Subcutaneous abdominal adipose tissue (tissue), 5 donors: ENCODE measurements around the gene NFIB.

ENCODE experiments used
- H3K27ac ChIP-seq: one replicate; pipeline ENCODE4 v1.7.0; 2013; ENCODE audit warnings: low read depth, mild to moderate bottlenecking, inconsistent platforms, low read length, moderate library complexity
- H3K27me3 ChIP-seq, 5 donors: one replicate each; pipeline ENCODE4 v1.7.0; 2013; ENCODE audit warnings: low read length in 5 of 5, inconsistent platforms in 1 of 5; ENCODE audit not compliant: control insufficient read depth in 5 of 5, insufficient read depth in 4 of 5
- H3K36me3 ChIP-seq, 5 donors: one replicate each; pipeline ENCODE4 v1.7.0; 2013; ENCODE audit warnings: low read length in 5 of 5; ENCODE audit not compliant: control insufficient read depth in 5 of 5, insufficient read depth in 5 of 5
- H3K4me1 ChIP-seq, 5 donors: one replicate each; pipeline ENCODE4 v1.7.0; 2013; ENCODE audit warnings: low read length in 5 of 5, mild to moderate bottlenecking in 3 of 5, moderate library complexity in 1 of 5; ENCODE audit not compliant: control insufficient read depth in 5 of 5, insufficient read depth in 5 of 5
- H3K4me3 ChIP-seq, 5 donors: one replicate each; pipeline ENCODE4 v1.7.0; 2013; ENCODE audit warnings: low read length in 5 of 5, low read depth in 1 of 5
- H3K9ac ChIP-seq, 5 donors: one replicate each; pipeline ENCODE4 v1.7.0; 2013; ENCODE audit warnings: low read length in 5 of 5, mild to moderate bottlenecking in 4 of 5, moderate library complexity in 3 of 5
- H3K9me3 ChIP-seq, 5 donors: one replicate each; pipeline ENCODE4 v1.7.0; 2013; ENCODE audit warnings: low read length in 5 of 5; ENCODE audit not compliant: control insufficient read depth in 5 of 5
- donor health status: healthy.
- donor health status: healthy.
- donor health status: healthy.
- donor health status: healthy.
- donor health status: healthy.

Gene NFIB

DNA sequence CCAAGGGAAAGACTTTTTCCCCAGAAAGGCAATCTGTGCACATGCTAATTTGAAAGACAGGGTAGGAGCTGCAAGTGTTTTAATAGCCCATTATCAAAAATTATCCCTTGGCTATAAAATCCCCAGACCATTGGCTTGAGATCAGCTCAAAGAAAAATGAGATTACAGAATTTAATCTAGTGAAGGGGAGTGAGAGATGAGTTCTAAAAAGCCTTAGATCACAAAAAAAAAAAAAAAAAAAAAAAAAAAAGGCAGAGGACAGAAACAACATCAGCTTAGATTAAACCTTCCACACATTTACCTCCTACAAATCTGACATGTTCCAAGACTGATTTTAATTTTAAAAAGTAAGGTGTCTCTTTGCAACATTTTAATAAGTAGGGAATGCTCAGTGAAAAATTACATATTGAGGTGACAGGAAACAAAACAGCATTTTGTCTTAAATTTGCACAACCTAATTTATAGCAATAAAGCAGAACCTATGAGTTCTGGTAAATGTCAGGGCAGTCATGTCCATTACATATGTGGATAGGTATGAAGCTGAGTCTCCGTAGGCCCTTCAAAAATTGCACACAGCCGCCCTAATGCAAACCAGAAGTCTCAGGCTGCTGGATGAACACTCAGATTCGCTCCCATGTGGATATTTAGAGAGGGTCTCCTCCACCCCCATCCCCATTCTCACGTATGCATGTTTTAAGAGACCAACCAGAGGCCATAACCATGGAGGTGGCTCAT lies 43.4 kb downstream of the NFIB start:
- H3K27ac ChIP-seq, result peak overlapping the region; percentile 62
- no peaks in the 10 kb centered on the region for H3K9me3 ChIP-seq
- peak overlapping the region in 1 of 5 donors; percentile 56 for H3K9ac ChIP-seq
- H3K27me3 ChIP-seq, result no peaks in the 10 kb centered on the region
- no peak overlapping the region for H3K4me3 ChIP-seq
- H3K4me1 ChIP-seq, result peaks cover 6 to 54% (median 48%) of the 10 kb centered on the region in 5 donors
- H3K36me3 ChIP-seq, result peaks cover 0 to 2% (median 0%) of the 10 kb centered on the region in 5 donors

GRCh38 chr9:14269916-14270315 lies 44.0 kb downstream of the NFIB start:
- H3K4me1 ChIP-seq, result peaks cover 6 to 51% (median 43%) of the 10 kb centered on the region in 5 donors
- peak overlapping the region in 1 of 5 donors; percentile 56 for H3K9ac ChIP-seq
- H3K36me3 ChIP-seq, result peaks cover 0 to 2% (median 0%) of the 10 kb centered on the region in 5 donors
- no peaks in the 10 kb centered on the region for H3K9me3 ChIP-seq
- no peaks in the 10 kb centered on the region for H3K27me3 ChIP-seq
- peak overlapping the region; percentile 62 for H3K27ac ChIP-seq
- H3K4me3 ChIP-seq, result no peak overlapping the region

GRCh38 chr9:14263707-14264483 lies 50.0 kb downstream of the NFIB start:
- Histone ChIP-seq H3K9ac (peak overlapping the region in 1 of 5 donors; percentile 25), H3K36me3 (peaks cover 0 to 2% (median 0%) of the 10 kb centered on the region in 5 donors), H3K4me3 (peak overlapping the region in 3 of 5 donors; percentile 24 to 29 (median 28)), H3K27ac (peak overlapping the region; percentile 63), H3K4me1 (peaks cover 0 to 24% (median 20%) of the 10 kb centered on the region in 5 donors), H3K9me3 (no peaks in the 10 kb centered on the region), H3K27me3 (no peaks in the 10 kb centered on the region)

DNA sequence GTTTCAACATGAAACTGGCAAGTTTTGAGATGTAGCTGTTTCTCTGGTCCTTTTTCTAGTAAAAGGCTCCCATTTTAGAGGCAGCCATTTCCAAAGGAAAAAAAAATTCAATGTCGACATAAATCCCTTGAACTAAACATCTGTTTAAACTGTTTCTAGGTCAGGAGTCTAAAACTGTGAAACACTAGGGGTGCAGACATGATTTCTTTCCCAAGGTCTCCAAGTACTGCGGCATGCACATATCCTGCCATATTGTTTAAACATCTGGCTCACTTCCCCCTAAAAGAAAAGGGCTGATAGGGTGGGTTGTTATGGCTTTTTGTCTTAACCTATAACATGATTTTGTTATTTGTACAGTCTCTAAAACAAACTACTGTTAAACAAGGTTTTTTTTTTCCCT lies 51.1 kb downstream of the NFIB start:
- H3K4me1 ChIP-seq, result peaks cover 0 to 30% (median 24%) of the 10 kb centered on the region in 5 donors
- H3K9me3 ChIP-seq, result no peaks in the 10 kb centered on the region
- H3K9ac ChIP-seq, result no peak overlapping the region
- H3K27ac ChIP-seq, result peak overlapping the region; percentile 63
- H3K27me3 ChIP-seq, result no peaks in the 10 kb centered on the region
- no peak overlapping the region for H3K4me3 ChIP-seq
- no peaks in the 10 kb centered on the region for H3K36me3 ChIP-seq

GRCh38 chr9:14261616-14262015 lies 52.3 kb downstream of the NFIB start:
- peaks cover 5 to 40% (median 29%) of the 10 kb centered on the region in 5 donors for H3K4me1 ChIP-seq
- no peak overlapping the region for H3K4me3 ChIP-seq
- H3K27ac ChIP-seq, result peak overlapping the region; percentile 63
- no peaks in the 10 kb centered on the region for H3K27me3 ChIP-seq
- peak overlapping the region in 1 of 5 donors; percentile 35 for H3K9ac ChIP-seq
- no peaks in the 10 kb centered on the region for H3K36me3 ChIP-seq
- no peaks in the 10 kb centered on the region for H3K9me3 ChIP-seq

- H3K4me3 ChIP-seq, result no peak overlapping the region
- H3K9ac ChIP-seq, result no peak overlapping the region
- H3K27me3 ChIP-seq, result no peaks in the 10 kb centered on the region
- H3K36me3 ChIP-seq, result no peaks in the 10 kb centered on the region
- no peaks in the 10 kb centered on the region for H3K9me3 ChIP-seq
- H3K4me1 ChIP-seq, result peaks cover 6 to 51% (median 39%) of the 10 kb centered on the region in 5 donors
- no peak overlapping the region for H3K27ac ChIP-seq
These were observed 53.8 kb downstream of the NFIB start for GRCh38 chr9:14260101-14260500.

DNA sequence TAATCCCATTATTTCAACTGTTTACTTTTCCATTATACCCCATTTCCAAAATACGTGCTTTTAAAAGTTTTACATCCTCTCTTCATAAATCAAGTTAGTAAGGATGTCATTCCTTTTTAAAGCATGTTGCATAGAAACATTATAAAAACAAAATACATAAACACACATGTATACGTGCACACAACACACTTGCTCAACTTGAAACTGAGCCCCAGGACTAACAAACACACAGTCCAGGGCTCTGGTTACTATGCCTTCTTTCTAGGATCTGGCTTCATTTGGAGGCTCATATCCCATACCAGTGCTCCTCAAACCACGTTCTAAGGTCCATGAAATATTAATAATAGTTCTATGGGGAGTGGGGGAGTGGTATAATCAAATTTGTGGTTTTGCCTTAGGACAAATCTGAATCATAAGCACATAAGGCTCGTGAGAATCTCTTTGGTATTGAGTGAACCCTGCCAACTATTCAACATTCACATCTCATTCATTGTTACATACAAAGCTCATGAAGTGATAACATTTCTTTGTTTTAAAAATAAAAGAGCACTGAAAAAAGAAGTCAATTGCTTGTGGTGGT lies 55.2 kb downstream of the NFIB start:
- Histone ChIP-seq H3K4me1 (peaks cover 6 to 45% (median 33%) of the 10 kb centered on the region in 5 donors), H3K27me3 (no peaks in the 10 kb centered on the region), H3K9me3 (no peaks in the 10 kb centered on the region), H3K9ac (no peak overlapping the region), H3K4me3 (no peak overlapping the region), H3K27ac (peak overlapping the region; percentile 59), H3K36me3 (peaks cover 0 to 3% (median 0%) of the 10 kb centered on the region in 5 donors)

DNA sequence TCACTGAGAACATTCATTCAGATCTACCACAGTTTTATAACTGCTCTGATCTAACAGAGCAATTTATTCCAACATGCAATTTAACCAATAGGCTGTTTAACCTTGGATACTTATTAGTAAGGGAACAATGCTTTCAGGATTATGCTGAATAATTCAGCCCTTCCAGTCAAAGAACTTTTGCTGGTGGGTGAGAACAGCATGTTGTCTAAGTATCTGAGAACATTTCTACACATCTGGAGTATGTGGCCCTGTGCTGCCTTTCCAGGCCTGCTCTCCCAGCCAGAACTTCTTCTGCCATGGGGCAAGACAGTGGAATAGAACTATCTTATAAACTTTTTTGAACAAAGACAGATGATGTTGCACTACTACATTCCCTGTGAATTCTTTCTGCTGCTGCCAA lies 55.8 kb downstream of the NFIB start:
- Histone ChIP-seq H3K27me3 (no peaks in the 10 kb centered on the region), H3K27ac (peak overlapping the region; percentile 59), H3K9ac (no peak overlapping the region), H3K9me3 (no peaks in the 10 kb centered on the region), H3K4me1 (peaks cover 6 to 40% (median 33%) of the 10 kb centered on the region in 5 donors), H3K4me3 (no peak overlapping the region), H3K36me3 (peaks cover 0 to 3% (median 0%) of the 10 kb centered on the region in 5 donors)

DNA sequence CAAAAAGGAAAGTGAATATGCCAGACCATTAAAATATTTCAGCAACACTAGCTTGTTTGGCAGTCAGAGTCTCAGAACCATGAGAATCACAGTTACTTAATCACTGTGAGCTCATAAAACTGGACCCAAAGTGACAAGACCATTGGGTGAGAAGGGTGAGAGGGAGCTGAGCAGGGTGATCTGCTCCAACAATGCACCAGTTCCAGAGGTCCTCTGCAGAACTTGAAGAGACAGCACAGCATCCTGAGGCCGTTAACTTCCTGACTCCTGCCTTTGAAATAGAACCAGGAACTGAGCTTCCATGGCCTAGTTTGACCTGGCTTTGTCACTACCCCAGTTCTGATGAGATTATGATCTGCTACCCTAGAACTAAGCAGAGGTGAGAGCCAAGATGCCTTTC lies 57.4 kb downstream of the NFIB start:
- H3K9me3 ChIP-seq, result no peaks in the 10 kb centered on the region
- no peak overlapping the region for H3K4me3 ChIP-seq
- peaks cover 9 to 34% (median 26%) of the 10 kb centered on the region in 5 donors for H3K4me1 ChIP-seq
- H3K9ac ChIP-seq, result peak overlapping the region in 1 of 5 donors; percentile 4
- peaks cover 0 to 3% (median 0%) of the 10 kb centered on the region in 5 donors for H3K36me3 ChIP-seq
- peak overlapping the region; percentile 59 for H3K27ac ChIP-seq
- H3K27me3 ChIP-seq, result no peaks in the 10 kb centered on the region
